Smooth muscle cell (in vitro differentiated cells): Measurements from ENCODE around the gene PTHLH. TPM values are rescaled to one million over a fixed set of nuclear protein-coding genes. Genes with fewer than 3 reads are reported as not detected.

Experiments used
- DNase-seq: peaks from one replicate; lab custom pipeline; 2025; ENCODE audit not compliant: unreplicated experiment; lab: John Stamatoyannopoulos, UW
- H2AFZ ChIP-seq: fragments of 200-600 bp; sonication (generic); 2 replicates; pipeline ENCODE4 v1.6.0; 2016; ENCODE audit warnings: antibody characterized with exemption, low read depth, mild to moderate bottlenecking
- H3F3A ChIP-seq: fragments of 200-600 bp; sonication (generic); 2 replicates; pipeline ENCODE4 v1.6.0; 2017; ENCODE audit warnings: antibody characterized with exemption, low read depth
- H3K27ac ChIP-seq: fragments of 200-600 bp; sonication (generic); 2 replicates; pipeline ENCODE4 v1.5.1; 2016; ENCODE audit warnings: low read depth, mild to moderate bottlenecking
- H3K27me3 ChIP-seq: fragments of 200-600 bp; sonication (generic); 2 replicates; pipeline ENCODE4 v1.6.1; 2016; ENCODE audit warnings: low read depth, mild to moderate bottlenecking
- H3K36me3 ChIP-seq: fragments of 200-600 bp; sonication (generic); 2 replicates; pipeline ENCODE4 v1.5.1; 2016; ENCODE audit warnings: low read depth
- H3K4me1 ChIP-seq: fragments of 200-600 bp; sonication (generic); 2 replicates; pipeline ENCODE4 v1.5.1; 2016; ENCODE audit warnings: low read depth
- H3K4me2 ChIP-seq: fragments of 200-600 bp; sonication (generic); 2 replicates; pipeline ENCODE4 v1.6.0; 2016; ENCODE audit warnings: mild to moderate bottlenecking
- H3K4me3 ChIP-seq: fragments of 200-600 bp; sonication (generic); 2 replicates; pipeline ENCODE4 v1.5.1; 2016; ENCODE audit warnings: mild to moderate bottlenecking
- H3K79me2 ChIP-seq: fragments of 200-600 bp; sonication (generic); 2 replicates; pipeline ENCODE4 v1.6.0; 2016; ENCODE audit warnings: low read depth, mild to moderate bottlenecking
- H3K9ac ChIP-seq: fragments of 200-600 bp; sonication (generic); 2 replicates; pipeline ENCODE4 v1.6.0; 2016; ENCODE audit warnings: low read depth
- H3K9me3 ChIP-seq: fragments of 200-600 bp; sonication (generic); replicated peaks from 2 replicates; pipeline ENCODE4 v1.5.1; 2016; ENCODE audit warnings: low read depth
- H4K20me1 ChIP-seq: fragments of 200-600 bp; sonication (generic); 2 replicates; pipeline ENCODE4 v1.6.0; 2016; ENCODE audit warnings: low read depth
- WGBS: methylation state at CpG from one replicate; pipeline ENCODE4 v1.1.7; 2016; ENCODE audit warnings: low lambda C conversion rate; 5-methylcytosine and 5-hydroxymethylcytosine counted together
- polyA plus RNA-seq: library from polyadenylated mRNA; unstranded; fragments of >200 nt; fragmentation: Nextera tagmentation; extraction: Ambion mirVana; gene quantifications from 2 replicates; pipeline ENCODE4 v1.2.1, GENCODE V29; 2016
- total RNA-seq: library from RNA; depleted of rRNA; stranded (reverse); fragments of >200 nt; gene quantifications from 2 replicates; pipeline ENCODE4 v1.2.3, GENCODE V29; 2014
- TF ChIP-seq, protein P1 (sequence below): fragments of 200-600 bp; sonication (generic); IDR thresholded peaks from 2 replicates; pipeline ENCODE4 v1.5.1; 2017; ENCODE audit warnings: borderline replicate concordance, mild to moderate bottlenecking, antibody characterized with exemption; ENCODE audit not compliant: insufficient read depth, poor library complexity, severe bottlenecking

Gene PTHLH
- total and polyA plus RNA-seq, 2 experiments from 2014 or later = 58.0 to 181 TPM

DNA sequence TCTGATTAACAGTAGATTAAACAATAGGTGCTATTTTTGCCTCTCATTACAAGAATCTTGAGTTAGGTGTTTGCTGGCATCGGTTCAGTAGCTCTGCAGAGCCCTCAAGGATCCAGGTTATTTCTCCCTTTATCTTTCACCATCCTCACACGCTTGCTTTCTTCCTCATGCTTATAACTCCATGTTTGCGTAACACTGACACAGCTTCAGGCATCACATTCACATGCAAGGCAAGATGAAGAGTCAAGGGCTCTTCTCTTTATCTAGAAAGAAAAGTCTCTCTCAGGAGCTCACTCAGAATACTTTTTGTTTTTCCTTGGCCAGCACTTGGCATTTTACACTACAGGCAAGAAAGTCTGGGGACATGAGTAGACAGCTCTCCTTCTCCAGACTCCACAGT, 24.2 kb upstream of the PTHLH start:
- Histone ChIP-seq H3F3A (no peaks in the 10 kb centered on the region), H4K20me1 (no peaks in the 10 kb centered on the region), H3K9ac (no peak overlapping the region), H3K27ac (no peak overlapping the region), H3K27me3 (no peaks in the 10 kb centered on the region), H3K4me1 (no peaks in the 10 kb centered on the region), H3K79me2 (no peaks in the 10 kb centered on the region), H3K4me2 (no peak overlapping the region), H3K36me3 (no peaks in the 10 kb centered on the region), H3K9me3 (no peaks in the 10 kb centered on the region), H2AFZ (no peak overlapping the region), H3K4me3 (no peak overlapping the region)
- WGBS = 90% methylated on average over 3 of the region's 3 CpGs
- no peak for DNase-seq
- TF ChIP-seq, protein P1, sequence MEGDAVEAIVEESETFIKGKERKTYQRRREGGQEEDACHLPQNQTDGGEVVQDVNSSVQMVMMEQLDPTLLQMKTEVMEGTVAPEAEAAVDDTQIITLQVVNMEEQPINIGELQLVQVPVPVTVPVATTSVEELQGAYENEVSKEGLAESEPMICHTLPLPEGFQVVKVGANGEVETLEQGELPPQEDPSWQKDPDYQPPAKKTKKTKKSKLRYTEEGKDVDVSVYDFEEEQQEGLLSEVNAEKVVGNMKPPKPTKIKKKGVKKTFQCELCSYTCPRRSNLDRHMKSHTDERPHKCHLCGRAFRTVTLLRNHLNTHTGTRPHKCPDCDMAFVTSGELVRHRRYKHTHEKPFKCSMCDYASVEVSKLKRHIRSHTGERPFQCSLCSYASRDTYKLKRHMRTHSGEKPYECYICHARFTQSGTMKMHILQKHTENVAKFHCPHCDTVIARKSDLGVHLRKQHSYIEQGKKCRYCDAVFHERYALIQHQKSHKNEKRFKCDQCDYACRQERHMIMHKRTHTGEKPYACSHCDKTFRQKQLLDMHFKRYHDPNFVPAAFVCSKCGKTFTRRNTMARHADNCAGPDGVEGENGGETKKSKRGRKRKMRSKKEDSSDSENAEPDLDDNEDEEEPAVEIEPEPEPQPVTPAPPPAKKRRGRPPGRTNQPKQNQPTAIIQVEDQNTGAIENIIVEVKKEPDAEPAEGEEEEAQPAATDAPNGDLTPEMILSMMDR = no peak

DNA sequence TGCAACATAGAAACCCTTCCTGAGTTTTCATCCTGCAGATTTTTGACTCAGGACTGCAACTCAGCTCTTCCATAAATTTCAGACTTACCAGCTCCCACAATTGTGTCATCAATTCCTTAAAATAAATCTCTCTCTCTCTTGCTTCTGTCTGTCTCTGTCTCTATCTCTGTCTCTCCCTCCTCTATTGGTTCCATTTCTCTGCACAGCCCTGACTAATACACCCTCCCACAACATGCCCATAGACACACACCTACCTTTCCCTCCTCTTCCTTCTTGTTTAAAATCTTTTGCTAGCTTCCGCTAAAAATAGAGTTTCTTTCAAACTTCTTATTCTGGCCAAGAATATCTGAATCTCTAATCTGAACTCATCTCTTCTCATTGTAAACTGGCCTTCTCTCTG, 22.9 kb upstream of the PTHLH start:
- Histone ChIP-seq H3K79me2 (no peaks in the 10 kb centered on the region), H2AFZ (no peak overlapping the region), H3K4me2 (no peak overlapping the region), H3K27me3 (no peaks in the 10 kb centered on the region), H4K20me1 (no peaks in the 10 kb centered on the region), H3F3A (no peaks in the 10 kb centered on the region), H3K9ac (no peak overlapping the region), H3K4me3 (no peak overlapping the region), H3K36me3 (no peaks in the 10 kb centered on the region), H3K4me1 (no peaks in the 10 kb centered on the region), H3K27ac (no peak overlapping the region), H3K9me3 (no peaks in the 10 kb centered on the region)
- TF ChIP-seq, protein P1 = no peak
- DNase-seq = no peak
- 96% methylated on average over 1 of the region's 1 CpG for WGBS

DNA sequence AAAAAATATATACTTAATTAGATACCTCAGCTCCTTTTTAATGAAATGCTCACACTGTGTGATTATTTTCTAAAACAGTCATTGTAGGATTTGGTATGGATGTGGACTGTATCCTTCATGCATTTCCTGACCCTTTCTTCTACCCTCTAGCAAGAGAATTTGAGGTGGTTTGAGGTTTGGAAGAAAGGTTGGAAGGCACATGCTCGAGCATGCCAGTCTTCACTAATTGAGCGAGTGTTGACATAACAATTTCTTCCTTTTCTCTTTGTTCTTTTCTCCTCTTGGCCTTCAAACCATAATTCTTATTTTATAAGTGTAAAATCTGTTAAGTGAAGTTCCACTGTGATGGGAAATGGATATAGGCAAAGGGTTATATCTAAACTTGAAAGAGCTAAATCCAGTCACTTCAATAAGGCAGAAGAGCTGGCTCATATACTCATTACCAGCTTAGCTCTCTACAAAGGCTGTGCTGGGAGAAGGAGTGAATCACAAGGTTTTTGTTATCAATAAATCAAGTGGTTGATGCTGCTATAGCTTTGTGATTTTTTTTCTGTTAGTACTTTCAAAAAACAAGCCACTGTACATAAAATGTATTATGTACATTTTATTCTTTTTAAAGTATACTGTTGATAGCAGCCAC, 16.2 kb upstream of the PTHLH start:
- Histone ChIP-seq H3K79me2 (no peaks in the 10 kb centered on the region), H3K36me3 (no peaks in the 10 kb centered on the region), H3K4me2 (peak overlapping the region; percentile 21), H3K4me3 (no peak overlapping the region), H3K27me3 (no peaks in the 10 kb centered on the region), H2AFZ (no peak overlapping the region), H3K9me3 (no peaks in the 10 kb centered on the region), H4K20me1 (no peaks in the 10 kb centered on the region), H3K9ac (peak overlapping the region; percentile 23), H3F3A (no peaks in the 10 kb centered on the region), H3K27ac (peak overlapping the region; percentile 86), H3K4me1 (peaks cover 5% of the 10 kb centered on the region)
- whole genome bisulfite sequencing = 62% methylated on average over 2 of the region's 2 CpGs
- DNase-seq = no peak
- TF ChIP-seq, protein P1 = no peak

DNA sequence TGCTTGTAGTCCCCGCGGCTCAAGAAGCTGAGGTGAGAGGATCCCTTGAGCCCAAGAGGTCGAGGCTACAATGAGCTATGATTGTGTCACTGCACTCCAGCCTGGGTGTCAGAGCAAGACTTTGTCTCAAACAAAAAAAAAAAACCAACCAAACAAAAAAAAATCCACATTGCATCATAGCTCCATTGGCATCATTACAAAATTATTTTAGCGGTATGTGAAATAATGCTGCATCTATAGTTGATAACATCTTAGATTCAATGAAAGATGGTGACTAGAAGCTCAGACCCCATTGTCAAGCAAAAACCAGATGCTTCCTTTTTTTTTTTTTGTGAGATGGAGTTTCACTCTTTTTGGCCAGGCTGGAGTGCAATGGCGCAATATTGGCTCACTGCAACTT, 14.8 kb upstream of the PTHLH start:
- TF ChIP-seq, protein P1 = no peak
- H3K36me3 ChIP-seq = no peaks in the 10 kb centered on the region
- H3K79me2 ChIP-seq = no peaks in the 10 kb centered on the region
- H3K4me1 ChIP-seq = peaks cover 5% of the 10 kb centered on the region
- H3K27ac ChIP-seq = no peak overlapping the region
- H3K9me3 ChIP-seq = no peaks in the 10 kb centered on the region
- H2AFZ ChIP-seq = no peak overlapping the region
- H3K4me3 ChIP-seq = no peak overlapping the region
- no peaks in the 10 kb centered on the region for H3K27me3 ChIP-seq
- WGBS = 88% methylated on average over 5 of the region's 5 CpGs
- no peak for DNase-seq
- H4K20me1 ChIP-seq = no peaks in the 10 kb centered on the region
- H3K4me2 ChIP-seq = no peak overlapping the region
- H3K9ac ChIP-seq = no peak overlapping the region
- no peaks in the 10 kb centered on the region for H3F3A ChIP-seq
